Thyroid gland (tissue), 4 donors: Measurements from ENCODE around the gene CEP170.
"Not testable (repeated sequence)": the region's sequence is repeated elsewhere in the genome, so short reads cannot be mapped to it uniquely, and the experiment has no call there.

Experiments
- POLR2A ChIP-seq, 2 donors: fragments of 450-650 bp; IDR thresholded peaks; one replicate each; pipeline ENCODE4 v1.6.1; 2017; ENCODE audit warnings: antibody characterized with exemption in 2 of 2, mild to moderate bottlenecking in 2 of 2, moderate library complexity in 1 of 2
- TF ChIP-seq, protein P1 (sequence below), 6 experiments: fragments of 200-600 bp in 3 of 6; fragments of 450-650 bp in 3 of 6; sonication (generic) in 3 of 6; IDR thresholded peaks; one replicate each; pipeline ENCODE4 v1.5.1; 2016 to 2019; ENCODE audit warnings: antibody characterized with exemption in 6 of 6, mild to moderate bottlenecking in 2 of 6, inconsistent platforms in 1 of 6, moderate library complexity in 1 of 6

DNA sequence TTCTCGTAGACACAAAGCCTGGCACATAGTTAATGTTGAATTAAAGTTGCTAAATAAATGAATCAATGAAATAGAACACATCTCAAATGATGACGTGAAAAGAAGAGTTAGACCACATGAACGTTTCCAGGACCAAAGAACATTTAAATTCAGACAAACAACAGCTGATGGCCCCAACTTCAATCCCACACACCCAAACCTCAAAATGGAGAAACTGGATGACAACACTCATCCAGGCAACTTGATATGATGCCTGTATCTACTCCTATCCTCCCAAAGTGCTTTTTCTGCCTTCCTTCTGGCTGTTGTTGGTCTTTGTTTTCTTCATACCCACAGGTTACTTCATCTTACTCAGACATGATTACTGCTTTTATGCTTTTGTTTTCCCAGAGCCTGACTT is 71.9 kb downstream of the CEP170 start:
- TF ChIP-seq, protein P1, sequence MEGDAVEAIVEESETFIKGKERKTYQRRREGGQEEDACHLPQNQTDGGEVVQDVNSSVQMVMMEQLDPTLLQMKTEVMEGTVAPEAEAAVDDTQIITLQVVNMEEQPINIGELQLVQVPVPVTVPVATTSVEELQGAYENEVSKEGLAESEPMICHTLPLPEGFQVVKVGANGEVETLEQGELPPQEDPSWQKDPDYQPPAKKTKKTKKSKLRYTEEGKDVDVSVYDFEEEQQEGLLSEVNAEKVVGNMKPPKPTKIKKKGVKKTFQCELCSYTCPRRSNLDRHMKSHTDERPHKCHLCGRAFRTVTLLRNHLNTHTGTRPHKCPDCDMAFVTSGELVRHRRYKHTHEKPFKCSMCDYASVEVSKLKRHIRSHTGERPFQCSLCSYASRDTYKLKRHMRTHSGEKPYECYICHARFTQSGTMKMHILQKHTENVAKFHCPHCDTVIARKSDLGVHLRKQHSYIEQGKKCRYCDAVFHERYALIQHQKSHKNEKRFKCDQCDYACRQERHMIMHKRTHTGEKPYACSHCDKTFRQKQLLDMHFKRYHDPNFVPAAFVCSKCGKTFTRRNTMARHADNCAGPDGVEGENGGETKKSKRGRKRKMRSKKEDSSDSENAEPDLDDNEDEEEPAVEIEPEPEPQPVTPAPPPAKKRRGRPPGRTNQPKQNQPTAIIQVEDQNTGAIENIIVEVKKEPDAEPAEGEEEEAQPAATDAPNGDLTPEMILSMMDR (IDR thresholded peaks at IDR 0.05): not testable (repeated sequence)
- TF ChIP-seq POLR2A (IDR thresholded peaks at IDR 0.05): not testable (repeated sequence)
